GM10266 (cell line): Measurements from ENCODE around the gene SPTBN5.

Experiments
- DNase-seq: peaks from one replicate; pipeline ENCODE4 v3.0.0; 2012; ENCODE audit errors: extremely low spot score
- TF ChIP-seq, protein P1 (sequence below): IDR thresholded peaks from 2 replicates; pipeline ENCODE4 v1.5.1; 2012; ENCODE audit warnings: mild to moderate bottlenecking, low read depth; ENCODE audit not compliant: control insufficient read depth, insufficient read depth; ENCODE audit errors: missing control alignments

The SPTBN5 gene

DNA sequence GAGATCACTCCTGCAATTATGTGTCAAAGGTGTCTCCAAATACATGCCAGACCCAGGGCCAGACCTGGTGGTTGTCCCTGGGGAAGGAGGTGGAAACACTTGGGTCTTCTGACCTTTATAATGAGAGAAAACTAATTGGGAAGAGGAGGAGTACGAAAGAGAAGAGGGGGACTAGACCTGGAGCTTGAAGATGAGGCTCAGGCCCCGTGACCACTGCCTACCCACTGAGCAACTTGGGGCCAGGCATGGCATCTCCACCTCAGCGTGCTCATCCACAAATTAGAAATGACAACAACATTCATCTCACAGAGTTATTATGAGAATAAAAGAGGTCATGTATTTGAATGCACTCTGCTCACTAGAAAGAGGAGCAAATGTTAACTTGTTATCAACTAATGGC, 19.4 kb upstream of the SPTBN5 start:
- TF ChIP-seq, protein P1, sequence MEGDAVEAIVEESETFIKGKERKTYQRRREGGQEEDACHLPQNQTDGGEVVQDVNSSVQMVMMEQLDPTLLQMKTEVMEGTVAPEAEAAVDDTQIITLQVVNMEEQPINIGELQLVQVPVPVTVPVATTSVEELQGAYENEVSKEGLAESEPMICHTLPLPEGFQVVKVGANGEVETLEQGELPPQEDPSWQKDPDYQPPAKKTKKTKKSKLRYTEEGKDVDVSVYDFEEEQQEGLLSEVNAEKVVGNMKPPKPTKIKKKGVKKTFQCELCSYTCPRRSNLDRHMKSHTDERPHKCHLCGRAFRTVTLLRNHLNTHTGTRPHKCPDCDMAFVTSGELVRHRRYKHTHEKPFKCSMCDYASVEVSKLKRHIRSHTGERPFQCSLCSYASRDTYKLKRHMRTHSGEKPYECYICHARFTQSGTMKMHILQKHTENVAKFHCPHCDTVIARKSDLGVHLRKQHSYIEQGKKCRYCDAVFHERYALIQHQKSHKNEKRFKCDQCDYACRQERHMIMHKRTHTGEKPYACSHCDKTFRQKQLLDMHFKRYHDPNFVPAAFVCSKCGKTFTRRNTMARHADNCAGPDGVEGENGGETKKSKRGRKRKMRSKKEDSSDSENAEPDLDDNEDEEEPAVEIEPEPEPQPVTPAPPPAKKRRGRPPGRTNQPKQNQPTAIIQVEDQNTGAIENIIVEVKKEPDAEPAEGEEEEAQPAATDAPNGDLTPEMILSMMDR, result no peak
- no peak for DNase-seq

- TF ChIP-seq, protein P1, result no peak
- no peak for DNase-seq
Observed at GRCh38 chr15:41911691-41912345, 18.0 kb upstream of the SPTBN5 start.

DNA sequence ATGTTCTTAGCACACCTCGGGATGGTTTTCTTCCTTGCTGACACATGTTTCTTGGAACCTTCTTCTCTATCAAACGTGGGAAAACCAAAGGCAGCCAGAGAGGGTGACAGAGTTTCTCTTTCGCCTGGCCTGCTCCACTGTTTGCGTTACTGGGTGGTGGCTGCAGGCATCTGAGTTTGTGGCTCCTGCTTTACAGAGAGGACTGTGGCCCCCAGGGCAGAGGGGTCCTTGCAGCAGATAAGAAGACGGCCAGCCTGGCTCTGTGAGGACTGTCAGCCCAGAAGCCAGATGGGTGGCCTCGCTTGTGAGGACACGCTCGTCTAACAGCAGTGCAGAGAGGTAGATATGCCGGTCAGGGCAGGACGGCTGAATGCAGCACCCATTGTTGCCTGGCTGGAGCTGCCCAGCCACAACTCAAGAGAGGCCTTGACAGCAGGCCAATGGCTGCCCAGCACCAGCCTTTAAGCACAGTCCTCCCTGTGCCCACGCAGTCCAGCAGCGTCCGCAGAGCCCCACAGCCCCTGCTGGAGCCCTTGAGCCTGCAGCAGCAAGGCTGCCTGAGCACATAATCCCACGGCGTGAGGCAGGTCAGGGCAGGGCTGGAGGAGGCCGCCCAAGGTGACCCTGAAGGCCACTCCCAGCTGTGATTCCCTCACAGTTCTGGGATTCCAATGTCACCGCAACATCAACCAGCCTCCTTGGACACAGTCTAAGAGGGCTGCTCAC, 15.0 kb upstream of the SPTBN5 start:
- TF ChIP-seq, protein P1, result no peak
- DNase-seq, result no peak

GRCh38 chr15:41907141-41907540, 13.3 kb upstream of the SPTBN5 start:
- TF ChIP-seq, protein P1, result no peak
- DNase-seq, result no peak

GRCh38 chr15:41906608-41907007, 12.8 kb upstream of the SPTBN5 start:
- DNase-seq, result no peak
- TF ChIP-seq, protein P1, result no peak

DNA sequence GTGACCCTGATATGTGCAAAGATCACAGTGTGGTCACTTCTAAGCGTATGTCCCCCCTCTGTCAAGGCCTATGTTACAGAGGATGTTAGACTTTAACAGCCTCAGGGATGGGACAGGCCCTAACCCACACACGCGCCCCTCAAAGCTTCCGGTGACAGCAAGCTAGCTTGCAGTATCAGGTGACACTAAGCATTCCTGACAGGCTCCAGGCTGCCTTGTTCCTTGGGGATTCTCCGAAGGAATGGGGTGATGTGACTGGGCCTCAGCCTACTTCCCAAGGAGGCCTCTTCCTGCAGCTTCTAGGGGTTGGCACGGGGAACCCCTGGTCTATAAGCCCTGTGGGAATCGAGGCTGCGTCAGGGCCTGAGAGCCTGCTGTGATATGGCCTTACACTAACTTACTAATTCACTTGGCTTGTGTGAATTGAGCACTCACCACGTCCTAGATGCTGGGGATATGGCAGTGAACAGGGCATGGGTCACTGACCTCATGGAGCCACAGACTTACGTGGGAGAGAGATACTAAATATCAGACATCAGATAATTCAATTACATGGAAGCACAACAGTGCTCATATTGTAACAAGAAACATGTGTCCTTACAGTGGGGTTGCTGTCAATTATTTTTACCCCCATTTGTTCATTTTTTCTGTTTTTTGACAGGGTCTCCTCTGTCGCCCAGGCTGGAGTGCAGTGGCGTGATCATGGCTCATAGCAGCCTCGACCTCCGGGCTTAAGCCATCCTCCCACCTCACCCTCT, 11.4 kb upstream of the SPTBN5 start:
- TF ChIP-seq, protein P1, result no peak
- DNase-seq, result no peak
